Measurements from ENCODE around the gene PSTPIP1. TPM values are rescaled to one million over a fixed set of nuclear protein-coding genes. Genes with fewer than 3 reads are reported as not detected.

PSTPIP1 gene
- total and polyA plus RNA-seq, 2 experiments from 2014 or later: not detected

DNA sequence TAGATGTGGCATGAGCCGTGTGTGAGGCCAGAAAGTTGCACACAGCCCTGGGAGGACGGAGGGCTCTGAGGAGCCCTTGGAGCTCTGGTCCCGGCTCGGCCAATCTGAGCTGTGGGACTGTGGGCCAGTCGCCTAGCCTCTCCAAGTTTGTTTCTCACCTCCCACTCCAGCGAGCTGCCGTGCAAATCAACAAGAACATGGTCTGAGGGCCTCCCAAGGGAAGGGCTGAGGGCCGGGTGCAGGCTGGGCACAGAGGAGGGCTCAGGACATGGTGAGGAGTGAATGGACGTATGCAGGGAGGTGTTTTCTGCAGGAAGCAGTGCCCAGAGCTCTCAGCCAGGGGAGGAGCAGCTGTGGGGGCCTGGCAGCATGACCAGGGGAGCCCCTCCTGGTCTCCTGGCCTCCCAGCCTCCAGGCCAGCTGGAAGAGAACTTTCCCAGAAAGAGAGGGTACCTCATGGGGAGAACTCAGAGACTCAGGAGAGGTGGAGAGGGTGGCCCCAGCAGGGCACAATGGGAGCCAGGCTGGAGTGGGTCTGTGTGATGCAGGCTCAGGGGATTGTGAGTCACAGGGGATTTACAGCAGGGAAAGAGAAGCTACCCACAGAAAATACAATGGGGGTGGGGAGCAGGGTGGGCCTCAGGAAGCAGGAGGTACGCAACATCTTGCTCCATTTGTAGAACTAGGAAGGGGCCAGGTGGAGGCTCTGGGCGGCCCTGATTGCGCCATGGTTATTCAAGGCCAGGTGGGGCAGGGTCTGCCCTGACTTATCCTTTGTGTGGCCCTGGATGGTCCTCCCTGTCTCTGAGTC lies 24.8 kb downstream of the PSTPIP1 start:
- H3K27me3 ChIP-seq: no peaks in the 10 kb centered on the region
- no peaks in the 10 kb centered on the region for H3K9me3 ChIP-seq (ENCODE audit: low read depth)
- H3K4me1 ChIP-seq (ENCODE audit: insufficient read depth): no peaks in the 10 kb centered on the region
- H3K4me3 ChIP-seq: no peak overlapping the region
- H3K27ac ChIP-seq: no peak overlapping the region
- no peak overlapping the region for H2AFZ ChIP-seq
- TF ChIP-seq, protein P1, sequence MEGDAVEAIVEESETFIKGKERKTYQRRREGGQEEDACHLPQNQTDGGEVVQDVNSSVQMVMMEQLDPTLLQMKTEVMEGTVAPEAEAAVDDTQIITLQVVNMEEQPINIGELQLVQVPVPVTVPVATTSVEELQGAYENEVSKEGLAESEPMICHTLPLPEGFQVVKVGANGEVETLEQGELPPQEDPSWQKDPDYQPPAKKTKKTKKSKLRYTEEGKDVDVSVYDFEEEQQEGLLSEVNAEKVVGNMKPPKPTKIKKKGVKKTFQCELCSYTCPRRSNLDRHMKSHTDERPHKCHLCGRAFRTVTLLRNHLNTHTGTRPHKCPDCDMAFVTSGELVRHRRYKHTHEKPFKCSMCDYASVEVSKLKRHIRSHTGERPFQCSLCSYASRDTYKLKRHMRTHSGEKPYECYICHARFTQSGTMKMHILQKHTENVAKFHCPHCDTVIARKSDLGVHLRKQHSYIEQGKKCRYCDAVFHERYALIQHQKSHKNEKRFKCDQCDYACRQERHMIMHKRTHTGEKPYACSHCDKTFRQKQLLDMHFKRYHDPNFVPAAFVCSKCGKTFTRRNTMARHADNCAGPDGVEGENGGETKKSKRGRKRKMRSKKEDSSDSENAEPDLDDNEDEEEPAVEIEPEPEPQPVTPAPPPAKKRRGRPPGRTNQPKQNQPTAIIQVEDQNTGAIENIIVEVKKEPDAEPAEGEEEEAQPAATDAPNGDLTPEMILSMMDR (IDR thresholded peaks at IDR 0.05; ENCODE audit: poor library complexity): no peak
- TF ChIP-seq EZH2phosphoT487 (IDR thresholded peaks at IDR 0.05; ENCODE audit: low read depth, severe bottlenecking, unreplicated experiment) (no peak), EZH2 (IDR thresholded peaks at IDR 0.05; ENCODE audit: borderline replicate concordance) (no peak)
- H3K79me2 ChIP-seq: no peaks in the 10 kb centered on the region
- H4K20me1 ChIP-seq (ENCODE audit: insufficient read depth, poor library complexity, severe bottlenecking): no peaks in the 10 kb centered on the region
- no peaks in the 10 kb centered on the region for H3K36me3 ChIP-seq (replicated peaks; ENCODE audit: insufficient read depth, low read depth)
- DNase-seq (ENCODE audit: low spot score): no peak
- H3K4me2 ChIP-seq: no peak overlapping the region
- 77% methylated on average over 11 of the region's 12 CpGs for WGBS (ENCODE audit: low lambda C conversion rate, missing lambda C conversion rate)
- no peaks in the 10 kb centered on the region for H3K9me2 ChIP-seq (replicated peaks; ENCODE audit: insufficient read depth)

DNA sequence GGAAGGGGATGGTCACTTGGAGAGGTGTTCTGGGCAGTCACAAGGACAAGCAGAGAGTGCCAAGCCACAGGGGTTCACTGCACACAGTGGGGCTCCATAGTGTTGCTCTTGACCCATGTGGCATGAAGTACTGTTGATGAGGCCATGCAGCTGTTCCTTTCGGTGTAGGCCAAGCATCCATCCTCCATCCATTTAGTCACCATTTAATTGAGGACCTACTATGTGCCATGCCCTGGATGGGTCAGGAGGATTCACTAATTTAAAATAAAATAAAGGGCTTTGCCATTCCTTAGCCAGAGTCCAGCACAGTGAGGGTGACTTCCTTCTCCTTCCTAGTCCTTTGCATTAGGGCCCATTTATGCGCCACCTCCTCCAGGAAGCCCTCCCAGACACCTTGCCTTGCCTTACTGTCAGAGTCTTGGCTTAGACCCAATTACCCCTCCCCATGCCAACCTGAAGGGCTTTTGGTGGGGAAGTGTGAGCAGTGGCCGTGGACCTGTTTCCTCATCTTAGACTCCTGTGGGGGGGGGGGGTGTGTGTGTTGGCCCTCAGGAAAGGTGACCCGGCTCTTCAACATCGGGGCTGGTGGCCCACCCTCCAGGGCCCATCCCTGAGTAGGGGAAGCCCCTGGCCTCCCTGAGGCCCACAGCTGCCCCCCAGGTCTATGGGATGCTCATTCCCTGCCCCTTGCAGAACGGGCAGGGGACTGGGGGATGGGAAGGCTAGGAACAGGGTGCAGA lies 25.6 kb downstream of the PSTPIP1 start:
- DNase-seq (ENCODE audit: low spot score): no peak
- no peaks in the 10 kb centered on the region for H3K9me2 ChIP-seq (replicated peaks; ENCODE audit: insufficient read depth)
- H3K4me1 ChIP-seq (ENCODE audit: insufficient read depth): no peaks in the 10 kb centered on the region
- no peaks in the 10 kb centered on the region for H4K20me1 ChIP-seq (ENCODE audit: insufficient read depth, poor library complexity, severe bottlenecking)
- H3K4me2 ChIP-seq: no peak overlapping the region
- no peaks in the 10 kb centered on the region for H3K9me3 ChIP-seq (ENCODE audit: low read depth)
- H3K36me3 ChIP-seq (replicated peaks; ENCODE audit: insufficient read depth, low read depth): no peaks in the 10 kb centered on the region
- H3K4me3 ChIP-seq: no peak overlapping the region
- no peak overlapping the region for H2AFZ ChIP-seq
- H3K27ac ChIP-seq: no peak overlapping the region
- no peaks in the 10 kb centered on the region for H3K79me2 ChIP-seq
- TF ChIP-seq, protein P1 (IDR thresholded peaks at IDR 0.05; ENCODE audit: poor library complexity): no peak
- TF ChIP-seq EZH2phosphoT487 (IDR thresholded peaks at IDR 0.05; ENCODE audit: low read depth, severe bottlenecking, unreplicated experiment): no peak
- TF ChIP-seq EZH2 (IDR thresholded peaks at IDR 0.05; ENCODE audit: borderline replicate concordance): no peak
- 90% methylated on average over 6 of the region's 6 CpGs for WGBS (ENCODE audit: low lambda C conversion rate, missing lambda C conversion rate)
- H3K27me3 ChIP-seq: no peaks in the 10 kb centered on the region

DNA sequence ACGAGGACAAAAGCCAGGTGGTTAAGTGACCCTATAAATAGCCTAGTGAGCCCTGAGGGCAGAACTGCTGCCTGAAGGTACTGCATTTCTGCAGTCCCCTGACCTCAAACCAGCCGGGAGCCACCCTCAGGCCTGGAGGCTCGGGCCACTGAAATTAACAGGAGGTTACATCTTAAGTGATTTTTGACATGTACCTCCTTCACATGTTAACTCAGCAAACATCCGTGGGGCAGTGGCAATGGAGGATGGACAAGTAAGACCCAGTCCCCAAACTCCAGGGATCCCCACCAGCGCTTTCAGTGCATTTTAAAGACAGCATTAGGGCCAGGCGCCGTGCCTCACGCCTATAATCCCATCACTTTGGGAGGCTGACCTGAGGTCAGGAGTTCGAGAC lies 26.2 kb downstream of the PSTPIP1 start:
- no peaks in the 10 kb centered on the region for H3K4me1 ChIP-seq (ENCODE audit: insufficient read depth)
- H3K4me3 ChIP-seq: no peak overlapping the region
- H3K36me3 ChIP-seq (replicated peaks; ENCODE audit: insufficient read depth, low read depth): no peaks in the 10 kb centered on the region
- no peaks in the 10 kb centered on the region for H3K9me2 ChIP-seq (replicated peaks; ENCODE audit: insufficient read depth)
- WGBS (ENCODE audit: low lambda C conversion rate, missing lambda C conversion rate): 75% methylated on average over 9 of the region's 9 CpGs
- H3K4me2 ChIP-seq: no peak overlapping the region
- TF ChIP-seq EZH2 (IDR thresholded peaks at IDR 0.05; ENCODE audit: borderline replicate concordance) (no peak), EZH2phosphoT487 (IDR thresholded peaks at IDR 0.05; ENCODE audit: low read depth, severe bottlenecking, unreplicated experiment) (no peak)
- TF ChIP-seq, protein P1 (IDR thresholded peaks at IDR 0.05; ENCODE audit: poor library complexity): no peak
- no peak for DNase-seq (ENCODE audit: low spot score)
- no peaks in the 10 kb centered on the region for H4K20me1 ChIP-seq (ENCODE audit: insufficient read depth, poor library complexity, severe bottlenecking)
- no peak overlapping the region for H2AFZ ChIP-seq
- H3K27ac ChIP-seq: no peak overlapping the region
- no peaks in the 10 kb centered on the region for H3K79me2 ChIP-seq
- H3K27me3 ChIP-seq: no peaks in the 10 kb centered on the region
- no peaks in the 10 kb centered on the region for H3K9me3 ChIP-seq (ENCODE audit: low read depth)
